ENCODE results near the gene CHI3L2.

DNA sequence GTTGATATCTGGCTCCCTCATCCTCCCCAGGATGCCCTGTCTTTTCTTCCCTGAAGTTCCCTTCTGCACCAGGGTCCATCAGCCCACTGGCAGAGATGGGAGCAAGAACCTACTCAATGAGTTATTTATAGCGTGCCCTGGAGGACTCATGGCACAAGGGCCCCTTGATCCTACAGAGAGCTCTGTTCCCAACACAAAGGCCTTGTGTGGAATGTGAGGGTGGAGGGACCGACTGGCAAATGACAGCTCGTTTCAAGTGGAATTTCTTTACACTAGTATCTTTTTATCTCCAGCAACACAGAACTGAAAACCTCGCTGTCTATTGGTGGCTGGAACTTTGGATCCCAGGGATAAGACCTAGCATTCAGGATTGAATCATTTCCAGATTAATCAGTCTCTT lies 22.4 kb downstream of the CHI3L2 start:
- TF ChIP-seq POLR2A (IDR thresholded peaks at IDR 0.05), result no peak
- TF ChIP-seq CTCF (IDR thresholded peaks at IDR 0.05), result no peak
- TF ChIP-seq POLR2AphosphoS5 (IDR thresholded peaks at IDR 0.05), result no peak
- TF ChIP-seq EP300 (IDR thresholded peaks at IDR 0.05), result no peak

All from stomach (tissue), 4 donors.